Myocyte (in vitro differentiated cells): ENCODE results near the gene SUCNR1. TPM values are rescaled to one million over a fixed set of nuclear protein-coding genes. Genes with fewer than 3 reads are reported as not detected.
A peak's percentile ranks its signal among the peaks of the same experiment; 100 is the strongest.
"Not testable (repeated sequence)": the region's sequence is repeated elsewhere in the genome, so short reads cannot be mapped to it uniquely, and the experiment has no call there.

ENCODE experiments used
- DNase-seq: peaks from one replicate; pipeline ENCODE4 v3.0.0-alpha.2; 2012; ENCODE audit warnings: low read depth
- polyA plus RNA-seq: library from polyadenylated mRNA; unstranded; fragments of >200 nt; gene quantifications from one replicate; pipeline ENCODE4 v1.2.1, GENCODE V29; 2012; ENCODE audit warnings: missing spikeins
- total RNA-seq: library from RNA; depleted of rRNA; stranded (reverse); fragments of >200 nt; gene quantifications from 2 replicates; pipeline ENCODE4 v1.2.3, GENCODE V29; 2014

The SUCNR1 gene, protein sequence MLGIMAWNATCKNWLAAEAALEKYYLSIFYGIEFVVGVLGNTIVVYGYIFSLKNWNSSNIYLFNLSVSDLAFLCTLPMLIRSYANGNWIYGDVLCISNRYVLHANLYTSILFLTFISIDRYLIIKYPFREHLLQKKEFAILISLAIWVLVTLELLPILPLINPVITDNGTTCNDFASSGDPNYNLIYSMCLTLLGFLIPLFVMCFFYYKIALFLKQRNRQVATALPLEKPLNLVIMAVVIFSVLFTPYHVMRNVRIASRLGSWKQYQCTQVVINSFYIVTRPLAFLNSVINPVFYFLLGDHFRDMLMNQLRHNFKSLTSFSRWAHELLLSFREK
- total RNA-seq: not detected in 2 replicates
- not detected for polyA plus RNA-seq

- no peak for DNase-seq
Measured at GRCh38 chr3:151873398-151873797, at the start of gene SUCNR1. SUCNR1 (plus strand) TSS chr3:151873643; CDS start chr3:151879893, 6,250 bp downstream.

DNA sequence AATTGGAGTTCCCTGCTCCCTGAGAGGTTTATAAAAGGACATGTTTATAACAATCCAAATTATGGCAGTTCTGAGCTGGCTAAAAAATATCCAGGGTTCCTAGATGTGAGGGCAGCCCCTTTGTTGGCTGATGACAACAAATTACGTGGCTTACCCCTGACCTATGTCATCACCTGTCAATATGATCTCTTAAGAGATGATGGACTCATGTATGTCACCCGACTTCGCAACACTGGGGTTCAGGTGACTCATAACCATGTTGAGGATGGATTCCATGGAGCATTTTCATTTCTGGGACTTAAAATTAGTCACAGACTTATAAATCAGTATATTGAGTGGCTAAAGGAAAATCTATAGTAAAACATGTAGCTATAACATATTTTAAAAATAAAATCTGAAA lies 45.6 kb upstream of the SUCNR1 start:
- DNase-seq: no peak

DNA sequence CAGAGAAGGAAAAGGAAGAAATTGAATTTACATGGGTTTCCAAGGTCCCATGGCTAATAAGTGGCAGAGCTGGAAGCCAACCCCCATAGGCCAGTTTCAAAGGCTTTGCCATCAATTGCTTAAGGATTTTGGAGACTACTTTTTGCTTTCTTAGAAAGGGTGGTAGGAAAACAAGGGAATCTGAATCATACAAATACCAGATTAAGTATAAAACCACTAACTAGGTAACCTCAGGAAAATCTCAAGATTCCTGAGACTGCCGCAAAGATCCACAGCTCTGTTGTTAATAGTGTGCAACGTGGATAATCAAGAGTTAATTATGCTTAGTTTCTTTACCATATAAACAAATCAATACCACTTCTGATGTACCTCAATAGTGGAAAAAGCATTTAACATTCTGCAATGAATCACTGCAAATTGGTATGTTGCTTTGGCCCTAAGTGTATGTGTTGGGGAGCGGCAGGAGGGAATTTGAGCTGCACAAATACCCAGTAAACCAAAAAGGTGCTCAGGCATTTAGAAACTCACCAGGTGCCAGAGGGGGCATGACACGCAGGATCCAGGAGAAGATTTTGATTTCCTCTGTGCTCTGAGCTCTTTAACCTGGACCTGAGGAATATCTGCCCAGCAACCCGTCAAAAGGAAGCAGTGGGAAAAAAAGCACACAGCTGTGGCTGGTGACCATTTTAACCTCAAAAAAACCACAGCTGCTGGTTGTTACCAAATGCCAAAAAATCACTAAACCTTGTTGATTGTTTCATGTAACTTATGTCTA lies 37.5 kb upstream of the SUCNR1 start:
- DNase-seq: peak; percentile 85

GRCh38 chr3:151837057-151837456 lies 36.4 kb upstream of the SUCNR1 start:
- DNase-seq: peak; percentile 76

DNA sequence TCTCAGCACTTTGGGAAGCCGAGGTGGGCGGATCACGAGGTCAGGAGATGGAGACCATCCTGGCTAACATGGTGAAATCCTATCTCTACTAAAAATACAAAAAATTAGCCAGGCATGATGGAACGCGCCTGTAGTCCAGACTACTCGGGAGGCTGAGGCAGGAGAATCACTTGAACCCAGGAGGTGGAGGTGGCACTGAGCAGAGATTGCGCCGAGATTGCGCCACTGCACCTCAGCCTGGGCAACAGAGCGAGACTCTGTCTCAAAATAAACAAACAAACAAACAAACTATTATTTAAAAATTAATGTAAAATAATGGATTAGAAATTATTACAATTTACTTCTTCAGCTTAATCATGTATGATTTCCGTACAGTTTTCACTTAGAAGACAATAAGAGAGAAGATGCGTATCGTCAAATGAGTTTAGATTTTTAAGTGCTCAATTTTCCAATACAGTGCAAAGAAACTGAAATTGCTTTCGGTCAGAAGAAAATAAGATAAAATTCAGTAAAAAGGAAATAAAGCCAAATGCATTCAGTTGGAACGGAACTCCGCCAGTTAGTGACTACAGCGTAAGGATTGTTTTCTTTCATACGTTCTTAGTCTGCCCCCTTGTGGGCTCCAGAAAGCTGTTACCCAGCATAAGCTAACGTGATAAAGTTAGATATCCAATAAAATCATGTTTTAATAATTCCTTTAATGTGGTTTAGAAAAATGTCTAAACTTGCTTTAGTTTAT lies 34.7 kb upstream of the SUCNR1 start:
- peak; percentile 83 for DNase-seq

GRCh38 chr3:151839313-151839631 lies 34.2 kb upstream of the SUCNR1 start:
- no peak for DNase-seq

DNA sequence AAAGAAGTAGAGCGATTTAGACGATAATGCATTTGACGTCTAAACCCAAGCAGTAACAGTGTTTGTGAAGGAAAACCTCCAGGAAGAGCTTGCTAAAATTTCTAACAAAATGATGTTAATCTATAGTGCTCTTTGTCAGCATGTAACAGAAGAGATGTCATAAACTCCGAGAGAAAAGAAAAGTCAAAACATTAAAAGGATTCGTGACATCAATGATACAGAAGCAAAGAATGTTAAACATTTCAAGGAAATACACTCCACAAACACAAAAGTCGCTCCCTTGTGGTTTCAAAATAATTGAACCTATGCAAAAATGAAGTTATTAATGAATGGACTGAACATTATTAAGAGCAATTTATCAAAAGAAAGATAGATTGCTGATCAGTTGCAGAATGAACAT lies 31.6 kb upstream of the SUCNR1 start:
- DNase-seq: no peak

GRCh38 chr3:151843275-151843674 lies 30.2 kb upstream of the SUCNR1 start:
- DNase-seq: peak; percentile 35

DNA sequence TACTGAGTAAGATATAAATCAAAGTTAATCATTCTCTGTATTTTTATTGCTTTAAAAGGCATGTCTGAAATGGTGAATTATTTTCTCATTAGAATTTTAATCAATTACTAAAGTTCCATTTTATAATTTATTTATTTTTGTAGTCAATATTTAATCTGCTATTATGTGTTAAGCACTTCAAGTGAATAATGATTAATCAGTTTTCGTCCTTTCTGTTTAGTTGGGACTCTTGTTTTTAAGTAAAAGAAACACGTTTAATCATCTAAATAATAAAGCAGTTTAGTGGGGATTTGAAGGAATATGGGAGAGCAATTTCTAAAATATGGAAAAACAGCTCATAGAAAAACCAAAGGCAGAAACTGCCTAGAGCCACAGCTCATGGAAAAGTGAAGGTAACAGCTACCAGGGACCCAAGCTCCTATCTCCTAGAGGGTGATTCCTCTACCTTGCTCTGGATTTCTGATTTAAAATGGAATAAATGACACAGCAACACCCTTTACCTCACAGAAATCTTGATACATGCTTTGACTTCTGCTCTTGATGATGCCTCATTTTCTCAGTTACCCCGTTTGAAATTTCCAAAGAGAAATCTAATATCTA lies 28.0 kb upstream of the SUCNR1 start:
- DNase-seq: no peak

GRCh38 chr3:151850065-151850464 lies 23.4 kb upstream of the SUCNR1 start:
- DNase-seq: not testable (repeated sequence)

DNA sequence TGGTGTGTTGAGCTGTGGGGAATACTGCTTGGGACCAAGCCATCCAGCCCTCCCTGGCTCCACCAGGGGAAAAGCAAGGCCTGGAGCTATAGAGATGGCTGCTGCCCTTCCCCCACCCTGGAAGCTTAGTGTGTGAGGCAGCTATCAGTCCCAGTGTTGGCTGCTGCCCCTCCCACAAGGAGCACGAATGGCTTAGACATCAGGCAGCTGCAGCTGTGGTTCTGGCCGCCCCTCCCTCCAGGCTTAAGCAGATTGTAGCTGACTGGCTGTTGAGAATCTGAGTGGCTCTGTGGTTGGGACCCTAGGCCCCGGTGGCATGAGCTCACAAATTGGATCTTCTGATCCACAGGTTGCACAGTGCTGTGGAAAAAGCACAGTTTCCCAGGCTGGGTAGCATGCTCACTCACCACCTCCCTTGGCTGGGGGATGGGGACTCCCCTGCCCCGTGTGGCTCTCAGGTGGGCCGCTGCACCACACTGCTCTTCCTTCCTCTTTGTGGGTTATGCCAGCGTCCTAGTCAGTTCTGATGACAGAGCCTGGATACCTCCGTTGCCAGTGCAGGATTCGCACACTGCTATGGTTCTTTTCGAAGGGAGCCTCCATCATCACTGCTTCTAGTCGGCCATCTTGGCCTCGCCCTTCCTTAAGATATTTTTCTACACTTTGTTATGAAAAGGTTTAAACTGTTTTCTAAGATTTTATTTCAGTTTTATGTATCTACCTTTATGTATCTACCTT lies 21.2 kb upstream of the SUCNR1 start:
- DNase-seq: peak; percentile 46

- no peak for DNase-seq
Measured at GRCh38 chr3:151856118-151856517, 17.3 kb upstream of the SUCNR1 start.

DNA sequence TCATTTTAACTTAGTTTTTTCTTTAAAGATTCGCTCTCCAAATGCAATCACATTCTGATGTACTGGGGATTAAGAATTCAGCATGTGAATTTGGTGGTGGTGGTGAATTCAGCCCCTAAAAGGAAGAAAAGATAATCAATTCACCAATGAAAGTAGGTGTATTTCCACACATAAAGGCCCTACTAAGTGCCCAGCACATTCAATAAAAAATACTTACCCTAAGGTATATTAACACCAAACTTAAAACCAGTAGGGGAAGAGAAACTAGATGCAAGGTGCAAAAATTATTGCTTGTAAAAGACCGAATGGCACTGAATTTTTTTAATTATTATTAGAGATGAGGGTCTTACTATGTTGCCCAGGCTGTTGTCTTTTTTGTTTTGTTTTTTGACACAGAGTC lies 16.8 kb upstream of the SUCNR1 start:
- no peak for DNase-seq

- DNase-seq: no peak
Measured at GRCh38 chr3:151859233-151859673, 14.2 kb upstream of the SUCNR1 start.

DNA sequence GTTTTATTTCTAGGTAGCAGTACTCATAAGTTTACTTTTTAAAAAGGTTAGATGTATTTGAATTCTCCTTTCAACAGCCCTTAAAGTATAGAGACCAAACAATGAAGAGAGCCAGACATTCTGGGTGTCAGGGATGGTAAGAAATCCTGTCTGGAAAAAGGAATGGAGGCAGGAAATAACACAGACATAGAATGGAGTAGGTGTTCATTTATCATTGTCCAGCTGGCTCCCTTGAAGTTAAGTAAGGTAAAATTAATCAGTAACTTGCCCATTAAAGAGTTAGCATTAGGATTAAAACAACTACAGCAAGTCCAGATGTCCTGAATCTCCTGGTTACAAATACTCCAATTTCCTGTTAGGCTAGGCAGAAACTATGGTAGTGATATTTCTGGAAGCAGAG lies 13.5 kb upstream of the SUCNR1 start:
- DNase-seq: no peak

GRCh38 chr3:151863611-151864010 lies 9.8 kb upstream of the SUCNR1 start:
- no peak for DNase-seq

DNA sequence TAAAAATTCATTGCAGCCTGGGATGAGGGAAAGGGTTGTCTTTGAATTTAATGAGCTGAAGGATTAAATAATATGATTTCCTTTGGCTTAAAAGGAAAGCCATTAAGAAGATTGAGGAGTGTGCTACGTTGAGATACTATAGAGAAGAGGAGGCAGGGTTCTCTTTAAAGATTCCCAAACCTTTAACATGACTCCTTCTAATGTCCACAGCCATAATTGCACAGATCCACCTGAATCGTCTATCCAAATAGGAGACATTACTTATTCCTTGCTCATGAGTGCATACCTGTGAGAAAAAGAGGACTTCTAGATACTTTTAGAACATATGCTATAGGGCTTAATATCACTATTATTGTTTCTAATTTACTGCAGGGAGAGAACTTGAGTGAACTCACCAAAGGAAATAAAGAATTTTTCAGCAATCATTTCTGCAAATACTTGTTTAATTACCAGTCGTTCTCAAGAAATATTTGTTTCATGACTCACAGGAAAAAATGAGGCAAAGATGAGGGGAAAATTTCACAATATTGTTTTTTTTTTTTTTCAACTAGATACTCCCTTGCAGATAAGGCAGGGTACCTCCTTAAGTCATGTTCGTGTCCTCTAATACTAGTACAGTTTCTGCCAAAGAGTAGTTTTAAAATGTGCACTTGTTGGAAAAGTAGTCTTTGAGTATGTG lies 8.9 kb upstream of the SUCNR1 start:
- DNase-seq: peak; percentile 16

GRCh38 chr3:151866711-151867410 lies 6.6 kb upstream of the SUCNR1 start:
- DNase-seq: peak; percentile 50

GRCh38 chr3:151867666-151868065 lies 5.8 kb upstream of the SUCNR1 start:
- DNase-seq: no peak

DNA sequence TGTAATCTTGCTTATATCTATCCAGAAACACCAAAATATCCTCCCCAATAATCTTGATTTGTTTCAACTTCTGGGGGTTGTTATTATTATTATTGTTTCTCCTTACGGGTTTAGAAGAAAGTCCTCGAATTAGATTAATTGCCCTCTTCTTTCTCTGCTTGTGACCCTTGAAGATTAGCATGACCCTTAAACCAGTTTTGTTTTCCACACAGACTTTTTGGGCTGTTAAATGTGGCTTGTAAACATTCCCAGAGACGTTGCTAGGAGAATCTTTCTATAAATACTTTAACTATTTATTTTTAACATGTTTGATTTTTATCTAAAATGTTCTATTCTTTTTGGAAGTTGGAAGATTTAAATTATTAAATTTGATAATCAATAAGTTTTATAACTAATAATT lies 4.3 kb upstream of the SUCNR1 start:
- no peak for DNase-seq
